BE2C (cell line): ENCODE results near the gene PHACTR3.

Experiments used
- DNase-seq: peaks from one replicate; pipeline ENCODE4 v3.0.0-alpha.2; 2020
- H3K27me3 ChIP-seq: fragments of 250-450 bp; sonication (Bioruptor Pico); 2 replicates; pipeline ENCODE4 v1.5.1; 2020; ENCODE audit warnings: mild to moderate bottlenecking
- H3K36me3 ChIP-seq: fragments of 250-450 bp; sonication (Bioruptor Pico); 2 replicates; pipeline ENCODE4 v1.5.1; 2020; ENCODE audit warnings: mild to moderate bottlenecking
- H3K4me1 ChIP-seq: fragments of 250-450 bp; sonication (Bioruptor Pico); 2 replicates; pipeline ENCODE4 v1.5.1; 2020
- H3K4me3 ChIP-seq: 2 replicates; pipeline ENCODE4 v1.5.1; 2011; ENCODE audit warnings: low read depth, low read length
- H3K9me3 ChIP-seq: fragments of 250-450 bp; sonication (Bioruptor Pico); 2 replicates; pipeline ENCODE4 v1.5.1; 2020
- TF ChIP-seq, protein P1 (sequence below): IDR thresholded peaks from 2 replicates; pipeline ENCODE4 v1.5.1; 2012; ENCODE audit warnings: mild to moderate bottlenecking, low read depth, low read length

PHACTR3 gene

DNA sequence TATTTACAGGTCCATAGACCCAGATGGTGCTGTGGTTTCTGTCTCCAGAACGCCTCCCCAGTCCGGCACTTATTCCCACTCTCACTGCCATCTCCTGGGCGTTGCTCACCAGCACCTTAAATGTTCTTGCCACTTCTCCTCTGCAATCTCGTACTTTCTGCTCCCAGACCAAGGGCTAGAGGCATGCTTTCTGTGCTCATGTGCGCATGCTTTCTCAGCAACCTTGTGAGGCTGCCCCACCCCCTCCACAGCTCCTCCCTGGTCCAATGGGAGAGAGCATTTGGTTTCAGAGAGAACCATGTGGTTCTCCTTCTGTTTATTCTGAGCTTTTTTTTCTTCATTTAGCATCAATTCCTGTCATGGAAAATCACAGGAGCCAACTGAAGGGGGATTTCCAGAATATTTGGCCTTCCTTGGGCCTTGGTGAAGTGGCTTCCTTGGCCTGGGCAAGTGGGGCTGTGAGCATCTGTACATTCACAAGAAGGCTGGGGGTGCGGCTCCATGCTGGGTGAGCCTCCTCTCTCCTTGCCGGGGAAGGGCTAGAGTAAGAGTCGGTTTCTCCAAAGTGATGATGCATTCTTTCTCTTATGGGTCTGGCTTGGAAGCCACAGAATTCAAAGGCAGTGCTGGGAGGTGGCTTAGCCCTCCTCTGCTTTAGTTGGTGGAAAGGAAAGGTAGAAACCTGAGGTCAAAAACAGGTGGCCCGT is 66.6 kb downstream of the PHACTR3 start:
- Histone ChIP-seq H3K4me3 (no peak overlapping the region), H3K36me3 (no peaks in the 10 kb centered on the region), H3K9me3 (no peaks in the 10 kb centered on the region), H3K27me3 (peaks cover 4% of the 10 kb centered on the region), H3K4me1 (no peaks in the 10 kb centered on the region)
- TF ChIP-seq, protein P1, sequence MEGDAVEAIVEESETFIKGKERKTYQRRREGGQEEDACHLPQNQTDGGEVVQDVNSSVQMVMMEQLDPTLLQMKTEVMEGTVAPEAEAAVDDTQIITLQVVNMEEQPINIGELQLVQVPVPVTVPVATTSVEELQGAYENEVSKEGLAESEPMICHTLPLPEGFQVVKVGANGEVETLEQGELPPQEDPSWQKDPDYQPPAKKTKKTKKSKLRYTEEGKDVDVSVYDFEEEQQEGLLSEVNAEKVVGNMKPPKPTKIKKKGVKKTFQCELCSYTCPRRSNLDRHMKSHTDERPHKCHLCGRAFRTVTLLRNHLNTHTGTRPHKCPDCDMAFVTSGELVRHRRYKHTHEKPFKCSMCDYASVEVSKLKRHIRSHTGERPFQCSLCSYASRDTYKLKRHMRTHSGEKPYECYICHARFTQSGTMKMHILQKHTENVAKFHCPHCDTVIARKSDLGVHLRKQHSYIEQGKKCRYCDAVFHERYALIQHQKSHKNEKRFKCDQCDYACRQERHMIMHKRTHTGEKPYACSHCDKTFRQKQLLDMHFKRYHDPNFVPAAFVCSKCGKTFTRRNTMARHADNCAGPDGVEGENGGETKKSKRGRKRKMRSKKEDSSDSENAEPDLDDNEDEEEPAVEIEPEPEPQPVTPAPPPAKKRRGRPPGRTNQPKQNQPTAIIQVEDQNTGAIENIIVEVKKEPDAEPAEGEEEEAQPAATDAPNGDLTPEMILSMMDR, result no peak
- no peak for DNase-seq

DNA sequence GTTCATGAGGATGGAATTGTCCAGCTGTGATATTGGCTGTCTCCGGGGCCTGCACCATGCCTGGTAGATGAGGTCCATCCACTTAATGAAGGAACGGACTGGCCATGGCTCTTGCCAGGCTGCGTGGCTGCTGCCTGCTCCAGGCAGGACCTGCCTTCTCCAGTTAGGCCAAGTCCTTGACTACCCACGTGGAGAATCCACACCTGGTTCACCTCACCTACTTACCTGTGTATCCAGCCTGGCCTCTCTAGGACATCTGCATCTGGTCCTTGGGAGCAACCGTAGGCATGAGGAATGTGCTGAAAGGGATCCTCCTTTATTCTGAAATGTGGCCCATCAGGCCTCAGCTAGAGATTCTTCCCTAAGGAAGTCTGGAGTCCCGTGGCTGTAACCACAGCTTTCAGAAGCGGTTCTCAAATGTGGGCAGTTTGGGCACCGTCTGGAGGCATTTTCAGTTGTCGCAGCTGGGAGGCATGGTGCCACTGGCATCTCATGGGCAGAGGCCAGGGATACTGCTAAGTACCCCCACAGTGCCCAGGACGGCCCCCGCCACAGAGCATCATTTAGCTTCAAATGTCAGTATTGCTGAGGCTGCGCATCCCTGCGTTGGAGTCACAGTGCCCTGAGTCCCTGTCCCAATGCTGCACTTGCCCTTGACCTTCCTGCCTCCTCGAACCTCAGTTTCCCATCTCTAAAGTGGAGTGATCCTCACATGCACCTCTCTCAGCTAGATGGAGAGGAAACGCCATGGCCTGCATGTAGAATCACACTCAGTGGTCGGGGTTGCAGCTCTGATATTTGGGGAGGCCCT is 67.5 kb downstream of the PHACTR3 start:
- H3K27me3 ChIP-seq, result peaks cover 4% of the 10 kb centered on the region
- H3K4me1 ChIP-seq, result no peaks in the 10 kb centered on the region
- DNase-seq, result no peak
- no peaks in the 10 kb centered on the region for H3K36me3 ChIP-seq
- H3K9me3 ChIP-seq, result no peaks in the 10 kb centered on the region
- H3K4me3 ChIP-seq, result no peak overlapping the region
- TF ChIP-seq, protein P1, result no peak

DNA sequence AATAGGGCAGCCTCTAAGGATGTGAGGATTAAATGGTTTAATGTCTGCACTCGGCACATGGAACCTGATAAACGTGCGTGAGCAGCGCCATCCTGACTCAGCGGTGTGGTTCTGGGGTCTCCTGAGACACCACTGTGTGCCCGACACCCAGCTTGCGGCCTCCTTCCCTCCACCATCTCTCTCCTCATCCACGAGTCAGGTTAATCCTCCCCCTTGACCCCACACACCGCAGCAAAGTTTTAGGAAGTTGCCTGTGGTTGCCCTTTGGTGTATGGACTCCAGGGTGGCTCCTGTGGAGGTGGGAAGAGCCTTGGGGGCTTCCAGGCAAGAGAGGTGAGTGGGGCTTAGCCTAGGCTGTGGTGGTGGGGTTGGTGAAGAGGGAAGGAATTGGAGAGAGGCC is 68.2 kb downstream of the PHACTR3 start:
- H3K4me3 ChIP-seq, result no peak overlapping the region

DNA sequence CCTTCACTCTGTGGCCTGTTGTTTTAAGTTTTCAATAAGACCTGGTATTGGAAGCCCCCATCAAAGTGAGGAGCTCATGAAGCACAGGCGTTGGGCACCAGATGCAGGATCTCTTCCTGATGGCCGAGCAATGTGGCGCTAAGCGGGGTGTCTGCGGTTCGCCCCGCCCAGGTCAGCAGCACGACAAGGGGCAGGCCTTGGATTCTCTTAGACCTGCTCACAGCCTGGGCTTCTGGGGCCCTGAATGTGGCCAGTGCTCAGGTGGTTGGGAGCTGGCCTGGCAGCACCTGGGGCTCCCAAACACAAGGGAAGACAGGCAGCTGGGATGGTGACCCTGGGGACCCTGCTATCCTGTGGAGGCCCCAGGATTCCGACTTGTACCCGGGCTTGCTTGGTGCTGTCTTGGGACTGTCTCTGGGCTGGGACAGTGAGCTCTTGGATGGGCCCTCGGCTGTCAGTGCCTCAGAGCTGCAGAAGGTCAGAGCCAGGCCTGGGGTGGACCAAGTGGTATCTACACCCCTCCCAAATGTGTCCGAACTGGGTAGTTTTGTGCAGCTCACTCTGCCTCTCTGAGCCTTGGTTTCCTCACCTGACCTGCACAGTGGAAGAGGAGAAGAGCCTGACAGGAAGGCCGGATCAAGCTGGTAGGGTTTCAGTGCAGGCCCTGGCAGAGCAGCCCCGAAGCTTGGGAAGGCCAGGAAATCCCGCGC is 69.1 kb downstream of the PHACTR3 start:
- H3K27me3 ChIP-seq, result peaks cover 15% of the 10 kb centered on the region

More for the DNA sequence above, 68.2 kb downstream of the PHACTR3 start:
- H3K36me3 ChIP-seq, result no peaks in the 10 kb centered on the region
- peaks cover 7% of the 10 kb centered on the region for H3K27me3 ChIP-seq
- no peaks in the 10 kb centered on the region for H3K9me3 ChIP-seq
- no peak for DNase-seq
- TF ChIP-seq, protein P1, result no peak
- no peaks in the 10 kb centered on the region for H3K4me1 ChIP-seq

DNA sequence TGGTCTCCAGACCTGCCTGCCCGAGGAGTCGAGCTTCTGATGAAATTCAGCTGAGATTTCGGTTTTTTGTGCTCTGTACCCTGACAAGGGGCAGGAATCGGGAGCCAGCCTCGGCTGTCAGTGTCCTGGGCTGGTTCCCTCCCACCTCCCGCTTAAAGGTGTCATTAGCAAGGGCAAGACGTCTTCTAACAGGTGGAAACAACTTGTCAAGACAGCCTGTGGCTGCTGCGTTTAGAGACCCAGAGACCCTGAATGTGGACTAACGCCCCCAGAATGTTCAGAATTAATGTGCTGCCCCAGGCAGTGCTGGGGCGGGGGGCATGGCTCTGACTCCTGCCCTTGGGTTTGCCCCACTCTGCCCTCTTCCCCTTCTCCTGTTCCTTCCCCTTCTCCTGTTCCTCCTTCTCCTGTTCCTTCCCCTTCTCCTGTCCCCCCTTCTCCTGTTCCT is 69.7 kb downstream of the PHACTR3 start:
- TF ChIP-seq, protein P1, result no peak
- Histone ChIP-seq H3K9me3 (no peaks in the 10 kb centered on the region), H3K4me1 (no peaks in the 10 kb centered on the region), H3K27me3 (peaks cover 15% of the 10 kb centered on the region), H3K36me3 (no peaks in the 10 kb centered on the region), H3K4me3 (no peak overlapping the region)
- no peak for DNase-seq

More for the DNA sequence above, 69.1 kb downstream of the PHACTR3 start:
- Histone ChIP-seq H3K9me3 (no peaks in the 10 kb centered on the region), H3K4me3 (no peak overlapping the region), H3K4me1 (no peaks in the 10 kb centered on the region), H3K36me3 (no peaks in the 10 kb centered on the region)
- no peak for DNase-seq
- TF ChIP-seq, protein P1, result no peak
